Diencephalon (tissue), 1 donor: ENCODE measurements around the gene DSP. TPM values are rescaled to one million over a fixed set of nuclear protein-coding genes. Genes with fewer than 3 reads are reported as not detected.

Experiments used
- total RNA-seq: library from RNA; depleted of rRNA; stranded (reverse); fragments of >200 nt; gene quantifications from one replicate; pipeline ENCODE4 v1.2.3, GENCODE V29; 2014

Gene DSP, protein sequence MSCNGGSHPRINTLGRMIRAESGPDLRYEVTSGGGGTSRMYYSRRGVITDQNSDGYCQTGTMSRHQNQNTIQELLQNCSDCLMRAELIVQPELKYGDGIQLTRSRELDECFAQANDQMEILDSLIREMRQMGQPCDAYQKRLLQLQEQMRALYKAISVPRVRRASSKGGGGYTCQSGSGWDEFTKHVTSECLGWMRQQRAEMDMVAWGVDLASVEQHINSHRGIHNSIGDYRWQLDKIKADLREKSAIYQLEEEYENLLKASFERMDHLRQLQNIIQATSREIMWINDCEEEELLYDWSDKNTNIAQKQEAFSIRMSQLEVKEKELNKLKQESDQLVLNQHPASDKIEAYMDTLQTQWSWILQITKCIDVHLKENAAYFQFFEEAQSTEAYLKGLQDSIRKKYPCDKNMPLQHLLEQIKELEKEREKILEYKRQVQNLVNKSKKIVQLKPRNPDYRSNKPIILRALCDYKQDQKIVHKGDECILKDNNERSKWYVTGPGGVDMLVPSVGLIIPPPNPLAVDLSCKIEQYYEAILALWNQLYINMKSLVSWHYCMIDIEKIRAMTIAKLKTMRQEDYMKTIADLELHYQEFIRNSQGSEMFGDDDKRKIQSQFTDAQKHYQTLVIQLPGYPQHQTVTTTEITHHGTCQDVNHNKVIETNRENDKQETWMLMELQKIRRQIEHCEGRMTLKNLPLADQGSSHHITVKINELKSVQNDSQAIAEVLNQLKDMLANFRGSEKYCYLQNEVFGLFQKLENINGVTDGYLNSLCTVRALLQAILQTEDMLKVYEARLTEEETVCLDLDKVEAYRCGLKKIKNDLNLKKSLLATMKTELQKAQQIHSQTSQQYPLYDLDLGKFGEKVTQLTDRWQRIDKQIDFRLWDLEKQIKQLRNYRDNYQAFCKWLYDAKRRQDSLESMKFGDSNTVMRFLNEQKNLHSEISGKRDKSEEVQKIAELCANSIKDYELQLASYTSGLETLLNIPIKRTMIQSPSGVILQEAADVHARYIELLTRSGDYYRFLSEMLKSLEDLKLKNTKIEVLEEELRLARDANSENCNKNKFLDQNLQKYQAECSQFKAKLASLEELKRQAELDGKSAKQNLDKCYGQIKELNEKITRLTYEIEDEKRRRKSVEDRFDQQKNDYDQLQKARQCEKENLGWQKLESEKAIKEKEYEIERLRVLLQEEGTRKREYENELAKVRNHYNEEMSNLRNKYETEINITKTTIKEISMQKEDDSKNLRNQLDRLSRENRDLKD (N-terminal part only)
- total RNA-seq: 6.2 TPM

DNA sequence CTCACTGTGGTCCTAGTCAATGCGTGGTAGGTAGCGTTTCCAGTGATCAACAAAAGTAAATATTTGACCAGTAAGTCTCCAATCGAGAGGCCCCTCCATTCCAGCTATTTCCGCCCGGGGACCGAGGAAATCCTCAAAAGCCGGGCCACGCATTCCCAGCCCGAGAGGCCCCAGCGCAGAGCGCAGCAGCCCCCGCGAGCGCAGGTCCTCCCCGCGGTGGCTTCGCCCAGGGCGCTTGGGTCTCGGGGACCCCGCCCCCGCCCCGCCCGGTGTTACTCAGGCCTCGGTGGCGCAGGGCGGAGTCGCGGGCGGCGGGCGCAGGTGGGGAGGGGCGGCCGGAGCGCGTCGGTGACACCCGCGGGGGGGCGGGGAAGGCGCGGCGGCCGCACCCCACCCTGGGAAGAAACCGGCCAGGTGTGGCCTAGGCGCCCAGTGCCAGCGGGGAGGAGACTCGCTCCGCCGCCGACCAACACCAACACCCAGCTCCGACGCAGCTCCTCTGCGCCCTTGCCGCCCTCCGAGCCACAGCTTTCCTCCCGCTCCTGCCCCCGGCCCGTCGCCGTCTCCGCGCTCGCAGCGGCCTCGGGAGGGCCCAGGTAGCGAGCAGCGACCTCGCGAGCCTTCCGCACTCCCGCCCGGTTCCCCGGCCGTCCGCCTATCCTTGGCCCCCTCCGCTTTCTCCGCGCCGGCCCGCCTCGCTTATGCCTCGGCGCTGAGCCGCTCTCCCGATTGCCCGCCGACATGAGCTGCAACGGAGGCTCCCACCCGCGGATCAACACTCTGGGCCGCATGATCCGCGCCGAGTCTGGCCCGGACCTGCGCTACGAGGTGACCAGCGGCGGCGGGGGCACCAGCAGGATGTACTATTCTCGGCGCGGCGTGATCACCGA lies at the start of gene DSP:
Gene DSP, plus strand, starts transcription at position 497 of the 890 bp plus-strand sequence. Its CDS starts 245 bp downstream, at position 742.

DNA sequence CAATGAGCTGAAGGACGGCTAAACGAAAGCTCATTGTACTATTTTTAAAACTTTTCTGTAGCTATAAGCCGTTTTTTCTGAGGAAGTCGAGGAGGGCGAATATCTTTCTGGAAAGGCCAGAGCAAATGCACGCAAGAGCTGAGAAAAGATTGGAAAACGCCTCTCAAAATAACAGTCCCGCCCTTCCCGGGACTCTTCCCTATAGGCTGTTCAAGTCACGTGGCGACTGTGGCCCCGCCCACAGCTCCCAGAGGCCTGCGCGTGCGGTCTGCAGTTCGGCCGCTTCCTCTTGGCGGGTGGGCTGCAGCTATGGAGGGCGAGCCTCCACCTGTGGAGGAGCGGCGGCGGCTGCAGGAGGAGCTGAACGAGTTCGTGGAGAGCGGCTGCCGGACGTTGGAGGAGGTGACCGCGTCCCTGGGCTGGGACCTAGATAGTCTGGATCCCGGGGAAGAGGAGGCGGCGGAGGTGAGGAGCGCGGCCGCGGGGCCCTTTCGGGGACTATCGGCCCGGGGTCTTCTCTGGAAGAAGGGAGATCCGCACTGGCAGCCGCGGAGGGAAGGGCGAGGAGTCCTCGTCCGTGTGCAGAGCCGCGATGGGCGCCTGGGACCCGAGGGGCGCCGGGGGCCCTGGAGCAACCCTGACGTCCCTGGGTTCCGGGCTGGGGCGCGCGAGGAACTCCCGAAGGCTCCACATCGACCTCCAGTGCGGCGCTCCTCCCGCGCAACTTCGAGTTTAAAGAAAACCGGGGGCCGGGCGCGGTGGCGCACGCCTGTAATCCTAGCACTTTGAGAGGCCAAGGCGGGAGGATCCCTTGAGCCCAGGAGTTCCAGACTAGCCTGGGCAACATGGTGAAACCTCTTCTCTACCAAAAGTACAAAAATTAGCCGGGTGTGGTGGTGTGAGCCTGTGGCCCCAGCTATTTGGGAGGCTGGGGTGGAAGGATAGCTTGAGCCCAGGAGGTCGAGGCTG lies 48.8 kb downstream of the DSP start, which contains the start of gene SNRNP48:
Gene SNRNP48, plus strand, starts transcription at position 250 of the 969 bp plus-strand sequence. Its CDS starts 60 bp downstream, at position 310.

Other genes with a start within 250 kb of the DSP start
- 63.4 TPM for gene SSR1, start 228.5 kb upstream of the DSP start, total RNA-seq
- gene CAGE1, start 151.9 kb upstream of the DSP start, total RNA-seq: not detected
- 29.8 TPM for gene RIOK1, start 151.9 kb upstream of the DSP start, total RNA-seq
- 16.6 TPM for gene SNRNP48, start 48.5 kb downstream of the DSP start, total RNA-seq
- gene BMP6, start 184.4 kb downstream of the DSP start, total RNA-seq: 5.1 TPM